GM12878 (cell line): Measurements from ENCODE around the gene CLRN3. TPM values are rescaled to one million over a fixed set of nuclear protein-coding genes. Genes with fewer than 3 reads are reported as not detected.

Source experiments
- ATAC-seq: fragments of 200-7000 bp; cut with Tn5 transposase; 3 replicates; pipeline ENCODE4 v1.9.1; 2020; ENCODE audit warnings: mild to moderate bottlenecking, moderate library complexity
- BruUV-seq: library from RNA; stranded (reverse); fragments of 400-500 nt; replicated peaks from 2 replicates; lab custom pipeline; 2021; lab: Mats Ljungman, UMichigan
- CTCF ChIA-PET: fragments of 300-600 bp; sonication (Branson Sonifier 250); formaldehyde crosslinking; extraction: SDS; loops from one replicate; lab custom pipeline; 2021; ENCODE audit warnings: inconsistent platforms; lab: Yijun Ruan, JAX
- POLR2A ChIA-PET: fragments of 350-600 bp; formaldehyde crosslinking; extraction: SDS; loops from one replicate; lab custom pipeline; 2021; ENCODE audit warnings: inconsistent platforms; lab: Charles Lee
- RAD21 ChIA-PET: fragments of 300-600 bp; sonication (Branson Sonifier 250); formaldehyde crosslinking; loops from one replicate; lab custom pipeline; 2023; ENCODE audit warnings: antibody characterized with exemption; ENCODE audit not compliant: unreplicated experiment; lab: Charles Lee
- SMC1A ChIA-PET: fragments of 300-600 bp; sonication (Branson Sonifier 250); formaldehyde crosslinking; loops from one replicate; lab custom pipeline; 2023; ENCODE audit not compliant: unreplicated experiment, uncharacterized antibody; lab: Charles Lee
- DNase-seq: peaks from one replicate; pipeline ENCODE4 v3.0.0-alpha.2; 2011; ENCODE audit warnings: low read depth, low spot score
- FAIRE-seq: peaks from 3 replicates; lab custom pipeline; 2011; peaks lifted over from hg19 to GRCh38; lab: Jason Lieb, UNC
- H2AFZ ChIP-seq: 2 replicates; pipeline ENCODE4 v1.6.0; 2011; ENCODE audit warnings: low read depth, low read length, control low read depth; ENCODE audit not compliant: control insufficient read depth
- H3K27ac ChIP-seq: 2 replicates; pipeline ENCODE4 v1.5.1; 2011; ENCODE audit warnings: control low read depth; ENCODE audit not compliant: control insufficient read depth, insufficient read depth
- H3K27me3 ChIP-seq, 2 experiments: replicated peaks in 1 of 2; 2 replicates each; pipeline versions ENCODE4 v1.6.0 to v1.6.1; 2011; ENCODE audit warnings: low read length in 1 of 2; ENCODE audit not compliant: control insufficient read depth in 2 of 2, insufficient read depth in 2 of 2
- H3K36me3 ChIP-seq, 2 experiments: 2 replicates each; pipeline ENCODE4 v1.5.1; 2011; ENCODE audit warnings: low read length in 1 of 2; ENCODE audit not compliant: control insufficient read depth in 2 of 2, insufficient read depth in 2 of 2
- H3K4me1 ChIP-seq: 2 replicates; pipeline ENCODE4 v1.6.1; 2011; ENCODE audit warnings: mild to moderate bottlenecking, low read length, moderate library complexity, mixed read lengths; ENCODE audit not compliant: control insufficient read depth, insufficient read depth
- H3K4me2 ChIP-seq: 2 replicates; pipeline ENCODE4 v1.6.0; 2011; ENCODE audit warnings: control low read depth; ENCODE audit not compliant: control insufficient read depth, insufficient read depth
- H3K4me3 ChIP-seq: fragments of 200-600 bp; sonication (generic); 2 replicates; pipeline ENCODE4 v1.5.1; 2016
- H3K79me2 ChIP-seq: 2 replicates; pipeline ENCODE4 v1.6.0; 2011; ENCODE audit warnings: low read length; ENCODE audit not compliant: control insufficient read depth, insufficient read depth
- H3K9ac ChIP-seq: 2 replicates; pipeline ENCODE4 v1.8.0; 2011; ENCODE audit warnings: low read length, control low read depth, mixed read lengths; ENCODE audit not compliant: control insufficient read depth, insufficient read depth
- H3K9me3 ChIP-seq: replicated peaks from 3 replicates; pipeline ENCODE4 v1.5.1; 2011; ENCODE audit warnings: mild to moderate bottlenecking, low read length; ENCODE audit not compliant: control insufficient read depth, insufficient read depth
- H4K20me1 ChIP-seq: 2 replicates; pipeline ENCODE4 v1.6.0; 2011; ENCODE audit not compliant: control insufficient read depth, insufficient read depth
- ASH2L ChIP-seq: fragments of 300-600, 200-600 bp; sonication (generic); IDR thresholded peaks from 2 replicates; pipeline ENCODE4 v1.6.1; 2017; ENCODE audit warnings: low read depth, mild to moderate bottlenecking, borderline replicate concordance
- BMI1 ChIP-seq: fragments of 450-650 bp; IDR thresholded peaks from 2 replicates; pipeline ENCODE4 v1.6.1; 2016; ENCODE audit warnings: mild to moderate bottlenecking, moderate library complexity, borderline replicate concordance
- CHD1 ChIP-seq: IDR thresholded peaks from 2 replicates; pipeline ENCODE4 v1.6.1; 2012; ENCODE audit warnings: low read depth, low read length, improper control_type of control experiment
- DPF2 ChIP-seq: fragments of 450-650 bp; IDR thresholded peaks from 2 replicates; pipeline ENCODE4 v1.6.1; 2017; ENCODE audit warnings: mild to moderate bottlenecking
- ESRRA ChIP-seq: IDR thresholded peaks from 2 replicates; pipeline ENCODE4 v1.6.1; 2012; ENCODE audit warnings: mild to moderate bottlenecking, low read length, improper control_type of control experiment
- GABPA ChIP-seq: IDR thresholded peaks from 2 replicates; pipeline ENCODE4 v1.6.1; 2014; ENCODE audit warnings: antibody characterized with exemption, low read depth, mild to moderate bottlenecking, inconsistent platforms
- HCFC1 ChIP-seq: fragments of 150-350 bp; IDR thresholded peaks from 2 replicates; pipeline ENCODE4 v1.6.1; 2014; ENCODE audit warnings: low read length
- HSF1 ChIP-seq: fragments of 150-350 bp; IDR thresholded peaks from 2 replicates; pipeline ENCODE4 v1.6.1; 2014; ENCODE audit warnings: mild to moderate bottlenecking, low read depth, low read length
- MEF2B ChIP-seq: fragments of 450-650 bp; IDR thresholded peaks from 2 replicates; pipeline ENCODE4 v1.6.1; 2018; ENCODE audit warnings: mild to moderate bottlenecking, moderate library complexity; ENCODE audit not compliant: partially characterized antibody, poor library complexity, severe bottlenecking
- NR2F1 ChIP-seq: fragments of 450-650 bp; conservative IDR thresholded peaks from 2 replicates; pipeline ENCODE4 v1.6.1; 2017; ENCODE audit warnings: mild to moderate bottlenecking
- NRF1 ChIP-seq: conservative IDR thresholded peaks from 2 replicates; pipeline ENCODE4 v1.6.1; 2011; ENCODE audit warnings: mild to moderate bottlenecking, low read depth, low read length, improper control_type of control experiment
- PKNOX1 ChIP-seq: fragments of 450-650 bp; IDR thresholded peaks from 2 replicates; pipeline ENCODE4 v1.6.1; 2016; ENCODE audit warnings: mild to moderate bottlenecking
- RAD21 ChIP-seq: IDR thresholded peaks from 2 replicates; pipeline ENCODE4 v1.6.1; 2011; ENCODE audit warnings: mild to moderate bottlenecking, low read depth, low read length, moderate library complexity; ENCODE audit not compliant: insufficient read depth
- RCOR1 ChIP-seq: conservative IDR thresholded peaks from 2 replicates; pipeline ENCODE4 v1.6.1; 2012; ENCODE audit warnings: low read depth, low read length, improper control_type of control experiment
- TCF12 ChIP-seq: IDR thresholded peaks from 2 replicates; pipeline ENCODE4 v1.6.1; 2011; ENCODE audit warnings: low read depth, mild to moderate bottlenecking, low read length
- YBX1 ChIP-seq: fragments of 450-650 bp; IDR thresholded peaks from 2 replicates; pipeline ENCODE4 v1.6.1; 2016; ENCODE audit warnings: antibody characterized with exemption
- ZBTB33 ChIP-seq: fragments of 450-650 bp; IDR thresholded peaks from 2 replicates; pipeline ENCODE4 v1.6.1; 2017; ENCODE audit warnings: mild to moderate bottlenecking
- WGBS: methylation state at CpG from one replicate; pipeline ENCODE4 v1.1.6; 2016; ENCODE audit warnings: low lambda C conversion rate; ENCODE audit not compliant: insufficient replicate concordance, insufficient coverage; ENCODE audit errors: missing lambda C conversion rate; 5-methylcytosine and 5-hydroxymethylcytosine counted together
- in situ Hi-C: fragments of 300-500 bp; cut with MboI; formaldehyde crosslinking; loops from 9 replicates; pipeline ENCODE4 v1.14.3; 2018; ENCODE audit warnings: mixed read lengths
- intact Hi-C: fragments of 100-400 bp; cut with micrococcal nuclease; formaldehyde crosslinking; loops from one replicate; pipeline ENCODE4 v1.14.2; 2022; ENCODE audit not compliant: unreplicated experiment
- polyA plus RNA-seq, 11 experiments: library from polyadenylated mRNA; depleted of rRNA in 4 of 11; unstranded in 6 of 11; stranded (reverse) in 5 of 11; fragments of >200 nt; fragmentation: Nextera tagmentation in 4 of 11; fragmentation: Illumina TruSeq in 1 of 11; extraction: Ambion mirVana in 4 of 11; extraction: Trizol in 1 of 11; gene quantifications; 1 replicate in 1 of 11; 2 replicates in 10 of 11; pipeline versions ENCODE4 v1.2.1 to v1.2.3, GENCODE V29; 2011 to 2016; ENCODE audit warnings: inconsistent platforms in 2 of 11, missing spikeins in 2 of 11, low read depth in 1 of 11
- total RNA-seq, 4 experiments: library from RNA; depleted of rRNA in 3 of 4; stranded (reverse); fragments of >200 nt in 3 of 4; fragmentation: Illumina TruSeq in 1 of 4; extraction: Trizol in 1 of 4; gene quantifications; 2 replicates each; pipeline versions ENCODE4 v1.2.1 to v1.2.3, GENCODE V29; 2013 to 2021

The CLRN3 gene
- total and polyA plus RNA-seq, 10 of the 15 experiments (the other 5 are each of a cell fraction or from before 2014, with no cell fraction given) = not detected

GRCh38 chr10:127934383-127934782 lies 41.6 kb upstream of the CLRN3 start:
- in situ Hi-C loops (no loop called here), intact Hi-C loops (no loop called here)
- ATAC-seq = no peak
- POLR2A ChIA-PET = no interaction called here
- no peak for TF ChIP-seq ZBTB33
- no peak for TF ChIP-seq TCF12
- no peak for TF ChIP-seq DPF2
- no peak for TF ChIP-seq RAD21
- TF ChIP-seq MEF2B = no peak
- TF ChIP-seq RCOR1 = no peak
- TF ChIP-seq PKNOX1 = no peak
- no peak for TF ChIP-seq ESRRA
- TF ChIP-seq CHD1 = no peak
- TF ChIP-seq HSF1 = no peak
- TF ChIP-seq ASH2L = no peak
- TF ChIP-seq YBX1 = no peak
- no peak for TF ChIP-seq NR2F1
- no peak for TF ChIP-seq HCFC1
- TF ChIP-seq BMI1 = no peak
- no peak for TF ChIP-seq NRF1
- TF ChIP-seq GABPA = no peak
- DNase-seq = no peak
- SMC1A ChIA-PET = no interaction called here
- Histone ChIP-seq H3K27me3 (peaks cover 0 to 2% of the 10 kb centered on the region in 2 experiments; a peak in 2 of 4 replicates), H3K4me2 (no peak overlapping the region), H2AFZ (no peak overlapping the region), H3K36me3 (no peaks in the 10 kb centered on the region), H3K9ac (no peak overlapping the region), H3K27ac (no peak overlapping the region), H4K20me1 (no peaks in the 10 kb centered on the region), H3K4me3 (no peak overlapping the region), H3K79me2 (no peaks in the 10 kb centered on the region), H3K9me3 (no peaks in the 10 kb centered on the region), H3K4me1 (no peaks in the 10 kb centered on the region)
- RAD21 ChIA-PET = no interaction called here
- no TSS peak for BruUV-seq
- WGBS = 30% methylated on average over 14 of the region's 14 CpGs
- CTCF ChIA-PET = interaction anchor here (0.6 kb wide), 1 partner anchor 77 kb away, joined by 3 read pairs; no protein-coding TSS in a partner anchor
- FAIRE-seq = no peak
